ENCODE data around the gene RHOF.

GRCh38 chr12:121802843-121803698 is 9.6 kb upstream of the RHOF start:
- TF ChIP-seq POLR2A (IDR thresholded peaks at IDR 0.05) (peak; percentile 94), POLR2AphosphoS5 (IDR thresholded peaks at IDR 0.05) (peak; percentile 97)
- TF ChIP-seq, protein P1, sequence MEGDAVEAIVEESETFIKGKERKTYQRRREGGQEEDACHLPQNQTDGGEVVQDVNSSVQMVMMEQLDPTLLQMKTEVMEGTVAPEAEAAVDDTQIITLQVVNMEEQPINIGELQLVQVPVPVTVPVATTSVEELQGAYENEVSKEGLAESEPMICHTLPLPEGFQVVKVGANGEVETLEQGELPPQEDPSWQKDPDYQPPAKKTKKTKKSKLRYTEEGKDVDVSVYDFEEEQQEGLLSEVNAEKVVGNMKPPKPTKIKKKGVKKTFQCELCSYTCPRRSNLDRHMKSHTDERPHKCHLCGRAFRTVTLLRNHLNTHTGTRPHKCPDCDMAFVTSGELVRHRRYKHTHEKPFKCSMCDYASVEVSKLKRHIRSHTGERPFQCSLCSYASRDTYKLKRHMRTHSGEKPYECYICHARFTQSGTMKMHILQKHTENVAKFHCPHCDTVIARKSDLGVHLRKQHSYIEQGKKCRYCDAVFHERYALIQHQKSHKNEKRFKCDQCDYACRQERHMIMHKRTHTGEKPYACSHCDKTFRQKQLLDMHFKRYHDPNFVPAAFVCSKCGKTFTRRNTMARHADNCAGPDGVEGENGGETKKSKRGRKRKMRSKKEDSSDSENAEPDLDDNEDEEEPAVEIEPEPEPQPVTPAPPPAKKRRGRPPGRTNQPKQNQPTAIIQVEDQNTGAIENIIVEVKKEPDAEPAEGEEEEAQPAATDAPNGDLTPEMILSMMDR (IDR thresholded peaks at IDR 0.05), result no peak

Measured in prostate gland (tissue), 2 donors.